Loucy (cell line): ENCODE results near the gene SCARB1.
A peak's percentile ranks its signal among the peaks of the same experiment; 100 is the strongest.

Source experiments
- H2AFZ ChIP-seq: fragments of 200-600 bp; sonication (generic); 2 replicates; pipeline ENCODE4 v1.6.0; 2016; ENCODE audit warnings: antibody characterized with exemption, mild to moderate bottlenecking, low read length, moderate library complexity
- H3F3A ChIP-seq: fragments of 200-600 bp; 2 replicates; pipeline ENCODE4 v1.6.0; 2016; ENCODE audit warnings: antibody characterized with exemption, low read depth, mild to moderate bottlenecking
- H3K27me3 ChIP-seq: fragments of 200-600 bp; sonication (generic); 2 replicates; pipeline ENCODE4 v1.6.1; 2014; ENCODE audit warnings: low read length, mild to moderate bottlenecking; ENCODE audit not compliant: insufficient read depth, poor library complexity, severe bottlenecking
- H3K36me3 ChIP-seq: fragments of 200-600 bp; sonication (generic); 2 replicates; pipeline ENCODE4 v1.6.1; 2016; ENCODE audit warnings: low read length; ENCODE audit not compliant: insufficient read depth
- H3K4me1 ChIP-seq: fragments of 200-600 bp; sonication (generic); 2 replicates; pipeline ENCODE4 v1.5.1; 2014; ENCODE audit warnings: low read length, mild to moderate bottlenecking; ENCODE audit not compliant: insufficient read depth, poor library complexity, severe bottlenecking
- H3K4me2 ChIP-seq: fragments of 200-600 bp; sonication (generic); 2 replicates; pipeline ENCODE4 v1.6.0; 2014; ENCODE audit warnings: antibody characterized with exemption, low read length, low read depth, mild to moderate bottlenecking; ENCODE audit not compliant: poor library complexity, severe bottlenecking
- H3K4me3 ChIP-seq: fragments of 200-600 bp; sonication (generic); 2 replicates; pipeline ENCODE4 v1.5.1; 2014; ENCODE audit warnings: low read length, mild to moderate bottlenecking, mixed read lengths; ENCODE audit not compliant: poor library complexity, severe bottlenecking
- H3K79me2 ChIP-seq: fragments of 200-600 bp; sonication (generic); 2 replicates; pipeline ENCODE4 v1.6.1; 2014; ENCODE audit warnings: low read length; ENCODE audit not compliant: insufficient read depth
- H3K9ac ChIP-seq: fragments of 200-600 bp; sonication (generic); 2 replicates; pipeline ENCODE4 v1.6.0; 2014; ENCODE audit warnings: mild to moderate bottlenecking, low read depth, low read length, moderate library complexity; ENCODE audit not compliant: poor library complexity, severe bottlenecking
- H3K9me2 ChIP-seq: fragments of 200-600 bp; sonication (generic); replicated peaks from 2 replicates; pipeline ENCODE4 v1.6.1; 2016; ENCODE audit warnings: low read depth, low read length, mixed read lengths
- H3K9me3 ChIP-seq: fragments of 200-600 bp; sonication (generic); 2 replicates; pipeline ENCODE4 v1.6.1; 2014; ENCODE audit warnings: mild to moderate bottlenecking, antibody characterized with exemption, low read length, low read depth; ENCODE audit not compliant: insufficient read depth
- H4K20me1 ChIP-seq: fragments of 200-600 bp; sonication (generic); 2 replicates; pipeline ENCODE4 v1.6.0; 2014; ENCODE audit warnings: antibody characterized with exemption, low read length, mild to moderate bottlenecking; ENCODE audit not compliant: insufficient read depth, poor library complexity, severe bottlenecking
- EZH2phosphoT487 ChIP-seq: fragments of 200-600 bp; IDR thresholded peaks from 2 replicates; pipeline ENCODE4 v1.6.1; 2018; ENCODE audit warnings: antibody characterized with exemption, mild to moderate bottlenecking, moderate library complexity, borderline replicate concordance
- TF ChIP-seq, protein P1 (sequence below): fragments of 200-600 bp; sonication (generic); conservative IDR thresholded peaks from 2 replicates; pipeline ENCODE4 v1.5.1; 2014; ENCODE audit warnings: mild to moderate bottlenecking, antibody characterized with exemption, low read length

SCARB1 gene

DNA sequence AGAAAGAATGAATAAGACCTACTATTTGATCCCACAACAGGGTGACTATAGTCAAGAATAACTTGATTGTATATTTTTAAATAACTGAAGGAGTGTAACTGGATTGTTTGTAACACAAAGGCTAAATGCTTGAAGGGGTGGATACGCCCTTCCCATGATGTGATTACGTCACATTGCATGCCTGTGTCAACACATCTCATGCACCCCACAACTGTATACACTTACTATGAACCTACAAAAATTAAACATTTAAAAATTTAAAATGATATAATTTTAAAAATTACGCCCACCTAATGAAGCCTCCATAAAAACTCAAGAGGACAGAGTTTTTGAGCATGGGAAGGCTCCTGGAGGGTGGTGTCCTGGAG, 94.5 kb downstream of the SCARB1 start:
- H2AFZ ChIP-seq, result no peak overlapping the region
- no peaks in the 10 kb centered on the region for H3K9me2 ChIP-seq
- no peak for TF ChIP-seq EZH2phosphoT487
- TF ChIP-seq, protein P1, sequence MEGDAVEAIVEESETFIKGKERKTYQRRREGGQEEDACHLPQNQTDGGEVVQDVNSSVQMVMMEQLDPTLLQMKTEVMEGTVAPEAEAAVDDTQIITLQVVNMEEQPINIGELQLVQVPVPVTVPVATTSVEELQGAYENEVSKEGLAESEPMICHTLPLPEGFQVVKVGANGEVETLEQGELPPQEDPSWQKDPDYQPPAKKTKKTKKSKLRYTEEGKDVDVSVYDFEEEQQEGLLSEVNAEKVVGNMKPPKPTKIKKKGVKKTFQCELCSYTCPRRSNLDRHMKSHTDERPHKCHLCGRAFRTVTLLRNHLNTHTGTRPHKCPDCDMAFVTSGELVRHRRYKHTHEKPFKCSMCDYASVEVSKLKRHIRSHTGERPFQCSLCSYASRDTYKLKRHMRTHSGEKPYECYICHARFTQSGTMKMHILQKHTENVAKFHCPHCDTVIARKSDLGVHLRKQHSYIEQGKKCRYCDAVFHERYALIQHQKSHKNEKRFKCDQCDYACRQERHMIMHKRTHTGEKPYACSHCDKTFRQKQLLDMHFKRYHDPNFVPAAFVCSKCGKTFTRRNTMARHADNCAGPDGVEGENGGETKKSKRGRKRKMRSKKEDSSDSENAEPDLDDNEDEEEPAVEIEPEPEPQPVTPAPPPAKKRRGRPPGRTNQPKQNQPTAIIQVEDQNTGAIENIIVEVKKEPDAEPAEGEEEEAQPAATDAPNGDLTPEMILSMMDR, result no peak
- H3K4me2 ChIP-seq, result no peak overlapping the region
- no peak overlapping the region for H3K4me3 ChIP-seq
- no peaks in the 10 kb centered on the region for H3K27me3 ChIP-seq
- no peaks in the 10 kb centered on the region for H3K79me2 ChIP-seq
- H3K9me3 ChIP-seq, result peaks cover 9% of the 10 kb centered on the region; the same call in 1 of the 2 replicates
- H3K9ac ChIP-seq, result no peak overlapping the region
- no peaks in the 10 kb centered on the region for H3F3A ChIP-seq
- H3K4me1 ChIP-seq, result peaks cover 3% of the 10 kb centered on the region
- no peaks in the 10 kb centered on the region for H4K20me1 ChIP-seq
- no peaks in the 10 kb centered on the region for H3K36me3 ChIP-seq

- Histone ChIP-seq H4K20me1 (no peaks in the 10 kb centered on the region), H3K79me2 (no peaks in the 10 kb centered on the region), H3K4me1 (peaks cover 3% of the 10 kb centered on the region), H2AFZ (no peak overlapping the region), H3K4me3 (no peak overlapping the region), H3F3A (no peaks in the 10 kb centered on the region), H3K9ac (no peak overlapping the region), H3K9me3 (peaks cover 9% of the 10 kb centered on the region; the same call in 1 of the 2 replicates), H3K27me3 (no peaks in the 10 kb centered on the region), H3K36me3 (no peaks in the 10 kb centered on the region), H3K9me2 (no peaks in the 10 kb centered on the region), H3K4me2 (no peak overlapping the region)
- TF ChIP-seq, protein P1, result no peak
Observed at GRCh38 chr12:124768452-124769162, 95.1 kb downstream of the SCARB1 start.

- peaks cover 9% of the 10 kb centered on the region; the same call in 1 of the 2 replicates for H3K9me3 ChIP-seq
- TF ChIP-seq EZH2phosphoT487, result no peak
- TF ChIP-seq, protein P1, result peak; percentile 97
- no peaks in the 10 kb centered on the region for H3K79me2 ChIP-seq
- peaks cover 3% of the 10 kb centered on the region for H3K4me1 ChIP-seq
- no peaks in the 10 kb centered on the region for H4K20me1 ChIP-seq
- no peak overlapping the region for H3K4me3 ChIP-seq
- H3K9me2 ChIP-seq, result no peaks in the 10 kb centered on the region
- H3K27me3 ChIP-seq, result no peaks in the 10 kb centered on the region
- H3K9ac ChIP-seq, result no peak overlapping the region
- no peak overlapping the region for H3K4me2 ChIP-seq
- no peaks in the 10 kb centered on the region for H3K36me3 ChIP-seq
- H2AFZ ChIP-seq, result no peak overlapping the region
- no peaks in the 10 kb centered on the region for H3F3A ChIP-seq
Observed at GRCh38 chr12:124767066-124767821, 96.4 kb downstream of the SCARB1 start.
